HG02852 (cell line): Measurements from ENCODE around the gene IGF1R.
"Not testable (repeated sequence)": the region's sequence is repeated elsewhere in the genome, so short reads cannot be mapped to it uniquely, and the experiment has no call there.

Source experiments
- ATAC-seq: cut with Tn5 transposase; IDR thresholded peaks from one replicate; pipeline ENCODE4 v1.9.1; 2021; ENCODE audit warnings: mild to moderate bottlenecking, moderate library complexity; ENCODE audit not compliant: unreplicated experiment

IGF1R gene

DNA sequence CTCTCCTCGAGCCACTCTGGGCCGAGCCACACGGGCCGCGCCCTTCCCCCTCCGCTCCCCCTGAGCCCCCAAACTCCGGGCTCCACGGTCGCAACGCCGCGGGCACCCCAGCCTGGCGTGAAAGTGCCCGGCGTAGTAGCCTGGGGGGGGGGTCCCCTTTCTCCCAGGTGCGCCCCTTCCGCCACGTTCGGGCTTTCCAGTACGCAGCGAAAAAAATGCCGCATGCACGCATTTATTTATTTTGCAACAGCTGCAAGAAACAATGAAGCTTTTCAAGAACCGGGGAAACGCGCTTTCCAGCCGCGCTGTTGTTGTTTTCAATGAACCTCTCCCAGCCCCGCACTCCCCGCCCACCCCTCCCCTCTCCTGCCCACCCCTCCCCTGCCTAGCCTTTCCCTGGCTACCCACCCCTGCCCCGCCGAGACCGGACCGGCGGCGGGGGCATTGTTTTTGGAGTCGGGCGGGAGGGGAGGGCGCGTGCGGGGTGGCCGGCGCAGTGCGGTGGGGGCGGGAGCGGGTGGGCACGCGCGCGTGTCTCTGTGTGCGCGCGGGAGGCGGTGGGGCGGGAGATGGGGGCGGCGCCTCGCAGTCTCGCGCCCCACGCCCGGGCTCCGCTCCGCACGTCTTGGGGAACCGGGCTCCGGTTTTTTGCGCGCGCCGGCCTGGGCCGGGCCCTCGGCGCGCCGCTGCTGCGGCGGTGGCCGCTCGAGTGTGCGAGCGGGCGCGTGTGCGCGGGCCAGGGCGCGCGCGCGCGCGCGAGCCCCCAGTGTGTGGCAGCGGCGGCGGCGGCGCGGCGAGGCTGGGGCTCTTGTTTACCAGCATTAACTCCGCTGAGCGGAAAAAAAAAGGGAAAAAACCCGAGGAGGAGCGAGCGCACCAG is at the start of gene IGF1R:
TSS of gene IGF1R (plus strand) at position 766 of the 880 bp plus-strand sequence. CDS start 1,043 bp downstream, outside the sequence.
- peak; percentile 73 for ATAC-seq

DNA sequence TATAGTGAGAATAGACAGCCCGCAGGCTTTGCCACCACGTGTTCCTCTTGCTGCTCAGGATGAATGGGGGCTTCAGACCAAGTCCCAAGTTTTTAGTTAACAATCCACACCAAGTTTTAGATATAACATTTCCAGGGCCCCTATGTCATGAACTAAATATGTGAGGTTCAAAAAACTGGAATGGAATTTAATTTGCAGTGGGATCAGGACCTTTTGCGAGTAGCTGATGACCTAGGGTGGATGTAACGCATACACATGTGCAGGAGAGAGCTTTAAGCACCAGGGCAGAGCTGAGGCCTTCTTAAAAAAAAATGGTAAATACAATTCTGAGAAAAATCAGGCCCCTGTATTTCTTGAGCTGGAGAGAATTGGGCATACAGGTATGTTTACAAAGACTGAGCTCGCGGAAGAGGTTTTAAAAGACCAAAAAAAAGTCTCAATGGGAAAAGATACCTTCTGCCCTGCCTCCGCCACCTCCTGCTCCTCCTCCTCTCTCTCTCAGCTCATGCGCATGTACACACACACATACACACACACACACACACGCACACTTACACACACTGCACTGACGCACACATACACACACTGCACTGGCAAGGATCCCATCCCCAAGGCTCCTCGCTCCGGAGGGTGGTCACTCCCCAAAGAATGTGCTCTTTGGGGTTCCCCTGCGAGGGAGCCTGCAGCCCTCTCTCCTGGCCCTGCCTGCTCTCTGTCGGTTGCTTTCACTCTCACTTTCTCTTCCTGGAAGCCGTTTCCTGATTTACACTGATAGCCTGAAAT is 48.2 kb upstream of the IGF1R start:
- ATAC-seq = peak; percentile 92

DNA sequence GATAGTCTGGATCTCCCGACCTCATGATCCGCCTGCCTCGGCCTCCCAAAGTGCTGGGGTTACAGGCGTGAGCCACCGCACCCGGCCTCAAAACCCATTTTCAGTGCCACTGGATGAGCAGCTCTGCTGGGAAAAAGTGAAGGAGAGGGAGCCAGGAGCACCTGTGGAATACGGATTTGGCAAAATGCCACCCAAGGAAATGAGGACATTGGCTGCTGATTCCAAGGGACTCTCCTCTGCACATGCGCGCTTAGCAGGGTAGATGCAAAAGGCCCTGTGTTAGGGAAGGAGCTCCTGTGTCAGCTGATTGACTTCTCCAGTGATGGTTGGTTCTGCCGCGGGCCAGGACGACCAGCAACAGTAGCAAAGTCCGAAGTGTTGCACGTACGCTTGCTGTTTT is 43.4 kb upstream of the IGF1R start:
- ATAC-seq = no peak

- ATAC-seq = no peak
Measured at GRCh38 chr15:98609144-98609852, 39.0 kb upstream of the IGF1R start.

- ATAC-seq = no peak
Measured at GRCh38 chr15:98610991-98611390, 37.3 kb upstream of the IGF1R start.

DNA sequence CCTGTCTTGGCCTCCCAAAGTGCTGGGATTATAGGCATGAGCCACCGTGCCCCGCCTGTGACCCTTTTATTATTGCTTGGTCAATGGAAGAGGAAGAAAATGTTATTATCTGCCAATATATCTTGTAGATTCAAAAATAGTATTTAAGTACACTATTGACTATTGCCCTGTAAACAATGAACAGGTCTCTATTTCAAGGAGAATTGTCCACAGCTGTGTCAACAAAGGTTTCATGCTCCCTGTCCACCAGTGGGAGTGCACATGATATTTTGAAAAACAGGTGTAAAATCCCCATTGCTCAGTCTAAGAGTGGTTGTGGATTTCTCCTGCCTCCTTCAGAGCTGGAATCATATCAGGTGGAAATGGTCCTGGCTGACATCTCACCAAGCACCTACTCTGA is 36.5 kb upstream of the IGF1R start:
- ATAC-seq = no peak

GRCh38 chr15:98612490-98613110 is 35.7 kb upstream of the IGF1R start:
- no peak for ATAC-seq

DNA sequence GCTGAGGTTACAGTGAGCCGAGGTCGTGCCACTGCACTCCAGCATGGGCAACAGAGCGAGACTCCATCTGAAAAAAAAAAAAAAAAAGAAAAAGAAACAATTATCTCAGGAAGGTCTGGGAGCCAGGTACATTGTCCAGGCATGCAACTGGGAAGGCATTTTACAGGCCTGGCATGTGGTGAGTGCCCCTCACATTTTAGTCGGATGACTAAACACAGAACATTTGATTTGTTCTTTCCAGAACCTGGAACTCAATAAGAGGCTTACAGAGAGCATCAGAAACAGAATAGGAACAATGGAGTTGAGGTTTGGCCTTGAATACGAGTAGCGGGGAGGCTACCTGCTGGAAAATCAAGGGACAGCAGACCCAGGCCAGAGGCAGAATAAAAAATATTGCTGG is 33.7 kb upstream of the IGF1R start:
- ATAC-seq = no peak

- no peak for ATAC-seq
Measured at GRCh38 chr15:98616397-98616796, 31.9 kb upstream of the IGF1R start.

DNA sequence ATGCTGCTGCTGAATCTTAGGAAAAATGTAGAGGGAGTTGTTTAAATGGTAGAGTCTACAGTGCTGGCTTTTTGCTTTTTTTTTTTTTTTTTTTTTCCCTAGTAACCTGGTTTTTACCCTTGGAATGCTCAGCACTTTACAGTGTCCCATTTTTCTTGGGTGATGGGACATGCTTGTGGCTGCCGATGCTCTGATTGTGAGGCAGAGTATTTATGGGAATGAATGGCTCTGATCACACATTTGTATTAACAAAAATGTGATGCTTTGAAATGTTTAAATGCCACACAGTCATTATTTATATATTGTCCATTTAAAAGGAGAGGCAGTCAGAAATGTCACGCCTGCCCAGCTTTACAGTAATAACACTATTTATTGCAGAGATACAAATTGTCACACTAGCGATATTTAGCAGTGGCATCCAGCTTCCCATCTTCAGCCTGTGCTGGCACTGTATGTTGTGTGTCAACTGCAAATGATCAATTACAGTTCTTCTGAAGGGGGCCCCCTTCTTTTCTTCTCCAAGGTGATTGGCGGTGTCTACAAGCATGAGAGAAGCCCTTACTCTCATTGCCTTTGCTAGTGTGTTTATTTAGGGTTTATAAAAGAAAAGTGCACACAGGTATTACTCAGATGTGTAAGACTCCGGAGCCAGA is 30.9 kb upstream of the IGF1R start:
- no peak for ATAC-seq

- ATAC-seq = not testable (repeated sequence)
Measured at GRCh38 chr15:98618576-98618975, 29.8 kb upstream of the IGF1R start.

GRCh38 chr15:98620020-98620419 is 28.3 kb upstream of the IGF1R start:
- no peak for ATAC-seq

DNA sequence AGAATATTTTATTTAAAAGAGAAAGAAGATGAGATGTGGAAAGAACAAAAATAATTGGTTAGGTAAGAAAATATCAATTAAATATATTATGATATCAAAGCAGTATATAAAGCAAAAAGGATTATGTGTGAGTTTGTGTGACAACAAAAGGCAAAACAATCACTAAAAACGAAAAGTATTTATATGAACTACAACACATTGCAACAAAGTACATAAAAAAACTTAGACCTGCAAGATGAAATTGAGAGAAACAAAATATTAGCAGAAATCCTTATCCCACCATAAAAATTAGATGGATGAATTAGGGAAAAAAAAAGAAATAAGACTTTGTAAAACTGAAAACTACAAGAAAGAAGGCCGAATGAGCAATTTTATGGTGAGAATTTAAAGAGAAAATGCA is 27.3 kb upstream of the IGF1R start:
- no peak for ATAC-seq

DNA sequence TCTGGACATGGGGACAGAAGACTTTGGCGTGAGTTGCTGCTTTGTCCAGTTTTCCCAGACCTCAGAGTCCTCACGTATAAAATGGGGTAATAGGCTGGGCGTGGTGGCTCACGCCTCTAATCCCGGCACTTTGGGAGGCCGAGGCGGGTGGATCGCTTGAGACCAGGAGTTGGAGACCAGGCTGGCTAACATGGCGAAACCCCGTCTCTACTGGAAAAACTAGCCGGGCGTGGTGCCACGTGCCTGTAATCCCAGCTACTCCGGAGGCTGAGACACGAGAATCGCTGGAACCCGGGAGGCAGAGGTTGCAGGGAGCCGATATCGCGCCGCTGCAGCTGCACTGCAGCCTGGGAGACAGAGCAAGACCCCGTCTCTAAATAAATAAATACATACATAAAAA is 22.7 kb upstream of the IGF1R start:
- no peak for ATAC-seq

GRCh38 chr15:98626153-98626552 is 22.2 kb upstream of the IGF1R start:
- no peak for ATAC-seq

DNA sequence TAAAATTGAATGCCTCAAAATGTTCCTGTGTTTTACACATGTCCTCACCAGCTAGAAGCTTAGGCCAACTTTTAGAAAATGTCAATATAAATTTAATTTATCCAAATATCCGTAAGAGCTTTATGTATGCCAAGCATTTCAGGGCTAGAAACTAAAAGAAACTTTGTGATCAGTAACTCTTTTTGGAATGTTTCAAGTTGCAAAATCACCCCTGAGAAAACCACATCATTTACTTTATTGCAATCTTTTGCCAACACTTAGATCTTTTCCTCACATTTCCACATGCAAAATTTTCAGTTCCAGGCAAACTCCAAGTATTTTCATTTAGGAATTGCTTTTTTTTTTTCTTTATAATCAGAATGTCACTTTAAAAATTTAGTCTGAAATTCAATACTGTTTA is 20.1 kb upstream of the IGF1R start:
- no peak for ATAC-seq

GRCh38 chr15:98635848-98636247 is 12.5 kb upstream of the IGF1R start:
- ATAC-seq = no peak

DNA sequence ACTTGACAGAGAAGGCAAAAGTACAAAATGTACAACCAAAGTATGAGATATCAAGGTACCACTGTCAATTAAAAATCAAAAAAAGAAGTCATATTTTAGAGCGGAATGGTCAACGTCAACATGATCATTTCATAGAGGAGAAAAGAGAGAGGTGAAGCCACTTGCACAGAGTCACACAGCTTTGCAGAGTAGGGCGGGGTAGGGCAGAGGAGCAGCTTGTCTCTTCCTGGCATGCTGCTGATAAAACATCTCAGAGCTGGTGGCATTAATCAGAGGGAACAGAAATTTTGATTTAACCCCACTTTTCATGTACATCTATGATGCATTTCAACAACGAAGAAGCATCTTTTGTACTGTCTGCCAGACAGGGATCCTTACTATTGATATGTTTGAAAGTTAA is 5.2 kb upstream of the IGF1R start:
- no peak for ATAC-seq

DNA sequence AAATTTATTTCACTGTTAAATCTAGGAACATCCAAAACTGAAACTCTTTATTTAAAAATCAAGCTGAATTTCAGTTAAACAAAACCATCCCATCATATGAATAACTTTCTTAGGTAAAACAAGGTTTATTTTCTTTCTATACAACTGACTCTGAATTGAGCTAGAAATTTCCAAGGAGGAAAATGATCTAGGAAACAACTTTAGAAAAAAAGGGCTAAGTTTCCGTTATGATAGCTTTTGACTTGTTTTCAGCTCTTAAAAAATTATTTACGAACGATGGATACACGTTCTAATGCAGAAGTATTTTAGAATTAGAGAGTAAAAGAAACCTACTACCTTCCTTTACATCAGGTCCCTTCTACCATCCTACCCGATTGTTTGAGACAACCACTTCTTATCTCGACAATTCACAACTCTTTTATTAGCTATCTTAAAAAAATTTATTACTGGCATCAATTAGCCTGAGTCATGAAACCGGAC is 1.8 kb upstream of the IGF1R start:
- no peak for ATAC-seq

DNA sequence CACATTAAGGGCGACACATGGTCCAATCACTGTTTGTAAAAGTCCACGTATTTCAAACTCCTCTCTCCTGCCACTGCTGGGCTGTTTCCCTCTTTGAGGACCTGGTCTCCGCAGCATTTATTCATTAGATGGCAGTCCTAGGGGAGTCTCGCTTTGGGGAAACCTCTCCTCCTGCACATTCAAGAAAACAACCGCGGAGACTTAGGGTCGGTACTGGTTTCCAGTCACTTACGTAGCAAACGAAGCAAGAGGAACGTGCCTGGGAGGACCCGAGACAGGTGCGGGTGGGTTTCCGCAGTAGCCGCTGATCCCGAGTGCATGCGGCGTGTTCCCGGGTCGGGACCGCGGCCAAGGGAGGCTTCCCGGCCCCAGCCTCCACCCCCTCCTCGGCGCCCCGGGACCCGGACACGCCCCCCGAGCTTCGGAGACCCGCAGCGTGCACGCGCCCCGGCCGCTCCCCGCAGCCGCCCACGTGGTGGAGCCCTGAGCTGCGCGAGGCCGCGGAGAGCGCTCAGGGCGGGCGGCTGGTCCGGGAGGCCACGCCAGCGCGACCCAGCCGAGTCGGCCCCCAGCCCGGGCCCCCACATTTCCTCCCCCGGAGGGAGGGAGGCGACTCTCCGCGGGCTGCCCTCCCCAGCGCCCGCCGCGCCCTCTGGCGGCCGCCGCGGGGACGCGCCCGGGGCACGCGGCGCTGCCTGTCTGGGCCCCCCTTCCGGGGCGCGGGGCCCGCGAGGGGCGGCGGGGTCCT is 1.1 kb upstream of the IGF1R start:
- ATAC-seq = peak; percentile 54
